GOT3 (cell line): ENCODE measurements around the gene DPH1.
A peak's percentile ranks its signal among the peaks of the same experiment; 100 is the strongest.

Experiments
- DNase-seq: peaks from one replicate; lab custom pipeline; 2025; ENCODE audit warnings: mixed read lengths; lab: John Stamatoyannopoulos, UW

The DPH1 gene

GRCh38 chr17:2082003-2082781, 52.2 kb downstream of the DPH1 start:
- DNase-seq = no peak

DNA sequence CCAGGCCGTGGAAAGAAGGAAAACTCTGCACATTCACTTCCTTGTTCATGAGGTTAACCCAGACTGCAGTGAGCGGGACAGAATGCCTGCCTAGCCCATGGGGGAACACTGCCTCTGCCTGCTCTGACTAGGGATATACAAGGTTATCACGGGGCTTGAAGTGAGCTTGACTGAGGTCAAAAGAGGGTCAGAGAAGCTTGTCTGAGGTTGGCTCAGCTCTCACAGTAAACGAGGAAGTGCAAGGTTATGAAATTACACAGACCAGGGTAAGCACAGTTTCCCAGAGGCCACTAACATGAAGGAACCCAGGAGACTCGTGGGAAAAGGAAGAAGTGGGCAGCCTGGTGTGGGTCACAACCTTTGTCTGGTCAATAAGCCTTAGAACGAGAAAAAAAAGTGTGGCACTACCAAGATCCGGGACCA, 53.7 kb downstream of the DPH1 start:
- no peak for DNase-seq

DNA sequence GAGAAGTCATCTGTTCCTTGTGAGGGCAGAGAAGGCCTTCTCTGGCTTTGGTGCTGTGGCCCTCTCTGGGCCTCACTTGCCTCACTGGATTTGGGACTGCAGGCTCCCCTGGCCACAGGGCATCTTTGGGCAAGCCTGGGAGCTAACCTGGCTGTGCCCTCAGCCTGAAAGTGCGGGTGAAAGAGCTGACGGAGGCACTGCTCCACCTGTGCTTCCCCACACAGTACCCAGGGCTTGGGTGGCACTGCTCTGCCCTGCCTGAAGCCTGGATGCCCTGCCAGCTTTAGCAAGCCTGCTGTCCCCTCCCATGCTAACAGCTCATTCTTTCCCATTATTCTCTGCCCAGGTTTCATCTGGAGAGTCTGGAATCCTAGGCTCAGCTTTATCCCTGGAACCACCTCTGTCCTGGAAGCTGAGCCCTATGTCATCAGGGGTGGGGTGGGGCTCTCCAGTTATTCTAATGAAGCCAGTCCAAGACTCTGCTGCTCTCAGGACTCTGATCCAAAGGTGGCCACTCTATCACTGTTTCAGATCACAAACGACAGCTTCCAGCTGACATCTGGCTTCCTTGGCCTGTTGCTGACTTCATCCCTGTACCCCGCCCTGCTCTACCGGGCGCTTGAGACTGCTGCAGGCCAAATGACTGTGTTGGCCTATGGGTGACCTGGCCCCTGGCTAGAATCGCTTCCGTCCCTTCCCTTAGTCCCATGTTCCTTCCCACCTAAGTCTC, 54.2 kb downstream of the DPH1 start:
- no peak for DNase-seq

DNA sequence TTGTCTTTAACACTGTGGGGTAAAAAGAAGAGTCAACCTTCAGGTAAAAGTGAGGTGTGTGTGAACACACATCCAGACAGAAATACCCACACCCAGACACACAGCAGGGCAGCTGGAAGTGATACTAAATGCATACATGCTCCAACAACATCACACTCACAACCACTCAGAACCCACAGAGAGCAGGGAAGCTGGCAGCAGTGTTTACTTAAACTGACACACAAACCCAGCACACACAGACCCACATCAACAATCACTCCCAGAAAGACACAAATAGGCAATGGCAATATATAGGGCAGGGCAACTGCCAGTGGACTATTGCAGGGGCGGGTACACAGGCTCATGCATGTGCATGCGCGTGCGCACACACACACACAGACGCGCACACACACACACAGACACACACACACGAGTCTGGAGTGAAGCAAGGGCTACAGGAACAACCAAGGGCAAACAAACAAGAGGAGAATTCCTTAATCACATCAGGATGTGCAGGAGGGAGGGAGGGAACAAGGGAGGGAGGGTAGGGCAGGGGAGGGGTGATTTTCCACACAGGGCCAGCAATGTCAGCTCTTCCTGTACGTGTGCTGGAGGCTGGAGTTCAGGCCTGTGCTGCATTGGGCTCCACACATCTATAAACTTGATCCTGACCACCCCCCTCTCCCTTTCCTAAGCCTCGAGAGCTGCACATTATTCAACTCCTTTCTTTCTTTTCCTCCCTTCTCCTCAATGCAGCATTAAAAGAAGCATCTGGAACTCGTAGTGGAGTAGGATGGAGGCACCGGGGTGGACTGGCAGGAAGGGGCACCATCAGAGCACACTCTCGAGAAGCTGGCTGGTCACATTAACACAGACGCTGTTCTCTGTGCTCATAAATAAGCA, 55.1 kb downstream of the DPH1 start:
- no peak for DNase-seq

DNA sequence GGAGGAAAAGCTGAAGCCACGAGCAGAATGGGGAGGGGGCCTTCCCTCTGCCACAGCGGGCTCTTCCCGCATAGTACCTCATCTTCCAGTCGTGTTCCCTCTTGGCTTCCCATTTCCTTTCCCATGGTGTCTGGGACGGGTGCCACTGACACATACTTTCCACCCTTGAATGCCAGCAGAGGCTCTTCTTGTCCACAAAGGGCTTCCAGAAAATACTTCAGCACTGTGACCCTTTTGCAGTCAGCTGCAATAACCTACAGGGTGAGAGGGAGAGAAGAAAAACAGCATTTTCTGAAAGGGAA, 55.6 kb downstream of the DPH1 start:
- DNase-seq = no peak

- no peak for DNase-seq
Measured at GRCh38 chr17:2086306-2086705, 56.4 kb downstream of the DPH1 start.

- DNase-seq = no peak
Measured at GRCh38 chr17:2087597-2088211, 57.8 kb downstream of the DPH1 start.

DNA sequence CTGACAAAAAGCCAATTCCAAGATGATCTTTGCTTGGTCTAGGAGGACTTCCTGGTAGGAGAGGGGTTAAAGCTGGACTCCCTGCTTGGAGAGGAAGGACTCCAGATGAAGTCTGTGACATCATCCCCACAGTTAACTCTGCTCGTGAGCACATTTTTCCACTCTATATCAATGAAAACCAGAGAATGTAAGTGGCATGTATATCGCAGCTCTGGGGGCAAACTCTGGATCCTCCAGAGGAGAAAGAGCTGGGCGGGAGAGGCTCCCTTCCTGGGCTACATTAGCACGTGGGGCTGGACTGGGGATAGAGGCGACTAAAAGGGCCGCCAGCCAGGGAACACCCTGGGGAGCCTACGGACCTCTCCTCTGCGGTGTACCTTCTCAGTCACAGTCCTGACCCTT, 59.1 kb downstream of the DPH1 start:
- DNase-seq = no peak

GRCh38 chr17:2090210-2090641, 60.3 kb downstream of the DPH1 start:
- no peak for DNase-seq

GRCh38 chr17:2090804-2091534, 61.0 kb downstream of the DPH1 start:
- DNase-seq = peak; percentile 24

DNA sequence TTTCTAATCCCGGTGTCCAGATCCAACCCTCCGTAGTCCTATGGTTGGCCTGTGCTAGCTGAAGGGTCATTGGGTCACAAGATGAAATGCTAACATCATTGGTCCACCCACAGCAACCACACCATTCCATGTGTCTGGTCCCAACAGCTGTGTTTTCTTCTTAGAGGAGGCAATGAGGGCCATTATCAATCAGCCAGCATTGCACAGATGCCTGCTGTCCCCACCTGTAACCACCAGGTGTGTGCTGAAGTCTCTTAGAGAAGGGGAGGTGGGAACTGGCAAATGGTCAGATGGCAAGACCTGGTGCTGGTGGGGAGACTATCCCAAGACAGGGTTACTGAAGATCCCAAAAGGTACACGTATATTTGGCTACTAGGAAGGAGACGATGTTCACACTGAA, 62.3 kb downstream of the DPH1 start:
- no peak for DNase-seq

- DNase-seq = no peak
Measured at GRCh38 chr17:2093349-2093748, 63.4 kb downstream of the DPH1 start.
